Measurements from ENCODE around the gene PDHX. TPM values are rescaled to one million over a fixed set of nuclear protein-coding genes. Genes with fewer than 3 reads are reported as not detected.

PDHX gene
- total and polyA plus RNA-seq, 2 of the 4 experiments (the other 2 are of a cell fraction), result 19.8 to 26.7 TPM

DNA sequence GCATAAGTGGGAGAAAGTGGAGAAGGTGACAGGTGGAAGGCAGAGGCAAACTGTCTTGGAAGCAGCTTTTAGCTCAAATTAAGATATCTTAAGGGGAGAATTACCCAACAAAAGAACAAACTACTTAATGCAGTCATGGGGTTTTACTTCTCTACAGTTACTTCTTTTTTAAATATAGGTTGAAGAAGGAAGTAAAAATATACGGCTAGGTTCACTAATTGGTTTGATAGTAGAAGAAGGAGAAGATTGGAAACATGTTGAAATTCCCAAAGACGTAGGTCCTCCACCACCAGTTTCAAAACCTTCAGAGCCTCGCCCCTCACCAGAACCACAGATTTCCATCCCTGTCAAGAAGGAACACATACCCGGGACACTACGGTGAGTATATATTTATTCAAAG, 40.8 kb downstream of the PDHX start:
- Histone ChIP-seq H3K4me3 (ENCODE audit: insufficient read depth, low read depth, low read length) (no peak overlapping the region), H2BK15ac (ENCODE audit: low read depth, low read length) (no peak overlapping the region), H4K91ac (ENCODE audit: insufficient read depth, low read depth, low read length) (no peak overlapping the region), H3K4ac (ENCODE audit: low read depth, low read length) (no peak overlapping the region), H3K79me1 (ENCODE audit: low read depth in 1 of 2, low read length in 2 of 2) (peaks cover 14 to 17% of the 10 kb centered on the region in 2 experiments; a peak in 3 of 4 replicates), H4K8ac (ENCODE audit: low read depth in 2 of 2, low read length in 2 of 2) (no peak overlapping the region), H3K56ac (ENCODE audit: extremely low read depth, insufficient read depth, low read length) (no peak overlapping the region), H2BK20ac (ENCODE audit: low read depth, low read length) (no peak overlapping the region), H3K4me1 (ENCODE audit: control insufficient read depth, insufficient read depth, low read length) (no peaks in the 10 kb centered on the region), H4K5ac (ENCODE audit: low read depth, low read length) (no peak overlapping the region), H3K27ac (ENCODE audit: insufficient read depth, low read length) (no peak overlapping the region), H2BK5ac (ENCODE audit: low read depth, low read length, poor library complexity, severe bottlenecking) (no peak overlapping the region), H3K23ac (ENCODE audit: low read depth, low read length) (no peak overlapping the region), H3K4me2 (ENCODE audit: low read depth, low read length) (no peak overlapping the region), H3K18ac (ENCODE audit: low read depth, low read length) (no peak overlapping the region), H3K36me3 (ENCODE audit: control insufficient read depth, insufficient read depth, low read length) (peaks cover 10% of the 10 kb centered on the region), H3K14ac (replicated peaks; ENCODE audit: low read depth, low read length) (no peak overlapping the region), H3K9me3 (ENCODE audit: control insufficient read depth, insufficient read depth, low read length) (no peaks in the 10 kb centered on the region), H3K9me1 (ENCODE audit: insufficient read depth, low read length) (no peaks in the 10 kb centered on the region), H2AFZ (replicated peaks; ENCODE audit: low read length, poor library complexity) (no peak overlapping the region), H4K20me1 (ENCODE audit: insufficient read depth, low read length) (no peaks in the 10 kb centered on the region), H2BK120ac (ENCODE audit: low read depth, low read length) (no peak overlapping the region), H3K27me3 (ENCODE audit: control insufficient read depth, insufficient read depth, low read length) (no peaks in the 10 kb centered on the region), H2AK5ac (ENCODE audit: low read depth, low read length) (no peak overlapping the region), H3K9ac (ENCODE audit: low read depth, low read length) (no peak overlapping the region), H2AK9ac (replicated peaks; ENCODE audit: low read depth, low read length, poor library complexity) (no peak overlapping the region)
- intact Hi-C loops (cut with micrococcal nuclease) (no loop called here), dilution Hi-C loops (cut with HindIII; ENCODE audit: low sequenced_read_pairs, unreplicated experiment) (no loop called here), in situ Hi-C loops (cut with MboI; ENCODE audit: low sequenced_read_pairs) (no loop called here)
- WGBS, 2 experiments (ENCODE audit: extremely low coverage in 2 of 2, insufficient read length in 1 of 2), result 100% methylated on average over 1 of the region's 5 CpGs; no CpG with 5 or more reads in 1 of the 2 experiments
- no peak for DNase-seq
- TF ChIP-seq, protein P1, sequence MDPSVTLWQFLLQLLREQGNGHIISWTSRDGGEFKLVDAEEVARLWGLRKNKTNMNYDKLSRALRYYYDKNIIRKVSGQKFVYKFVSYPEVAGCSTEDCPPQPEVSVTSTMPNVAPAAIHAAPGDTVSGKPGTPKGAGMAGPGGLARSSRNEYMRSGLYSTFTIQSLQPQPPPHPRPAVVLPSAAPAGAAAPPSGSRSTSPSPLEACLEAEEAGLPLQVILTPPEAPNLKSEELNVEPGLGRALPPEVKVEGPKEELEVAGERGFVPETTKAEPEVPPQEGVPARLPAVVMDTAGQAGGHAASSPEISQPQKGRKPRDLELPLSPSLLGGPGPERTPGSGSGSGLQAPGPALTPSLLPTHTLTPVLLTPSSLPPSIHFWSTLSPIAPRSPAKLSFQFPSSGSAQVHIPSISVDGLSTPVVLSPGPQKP (IDR thresholded peaks at IDR 0.05; ENCODE audit: borderline replicate concordance, low read depth, low read length), result no peak
- TF ChIP-seq BHLHE40 (IDR thresholded peaks at IDR 0.05; ENCODE audit: low read depth, low read length), result no peak
- no peak for TF ChIP-seq POLR2A (IDR thresholded peaks at IDR 0.05; ENCODE audit: low read depth, low read length)
- no peak for TF ChIP-seq RAD21 (IDR thresholded peaks at IDR 0.05; ENCODE audit: low read length)
- no peak for TF ChIP-seq MAFK (IDR thresholded peaks at IDR 0.05; ENCODE audit: low read depth, low read length)
- TF ChIP-seq FOS (IDR thresholded peaks at IDR 0.05; ENCODE audit: low read depth, low read length), result no peak
- TF ChIP-seq RFX5 (IDR thresholded peaks at IDR 0.05; ENCODE audit: low read depth, low read length), result no peak
- no peak for TF ChIP-seq CHD1 (IDR thresholded peaks at IDR 0.05; ENCODE audit: low read depth, low read length)
- CTCF ChIA-PET, result no interaction called here
- ATAC-seq (ENCODE audit: low read depth), result no peak
- POLR2A ChIA-PET (ENCODE audit: unreplicated experiment), result no interaction called here
- no TSS peak for BruUV-seq (replicated peaks)
